ENCODE measurements around the gene NT5C2.
"Not testable (repeated sequence)": the region's sequence is repeated elsewhere in the genome, so short reads cannot be mapped to it uniquely, and the experiment has no call there.

NT5C2 gene

GRCh38 chr10:103191198-103191597 is 1.9 kb downstream of the NT5C2 start:
- Histone ChIP-seq H3K27ac (ENCODE audit: low read depth, low read length) (peak overlapping the region; percentile 94), H3K4me1 (ENCODE audit: control insufficient read depth in 5 of 5, insufficient read depth in 5 of 5, low read length in 5 of 5) (peaks cover 0 to 49% (median 33%) of the 10 kb centered on the region in 5 donors), H3K9ac (ENCODE audit: low read length in 5 of 5) (peak overlapping the region in 2 of 5 donors; percentile 77 to 93), H3K4me3 (ENCODE audit: low read depth in 1 of 5, low read length in 5 of 5) (peak overlapping the region in 3 of 5 donors; percentile 86 to 90 (median 88))
- H3K27me3 ChIP-seq (ENCODE audit: control insufficient read depth in 5 of 5, insufficient read depth in 4 of 5, low read length in 5 of 5); H3K9me3 ChIP-seq (ENCODE audit: control insufficient read depth in 5 of 5, low read length in 5 of 5); H3K36me3 ChIP-seq (ENCODE audit: control insufficient read depth in 5 of 5, insufficient read depth in 5 of 5, low read length in 5 of 5): not testable (repeated sequence)

GRCh38 chr10:103188853-103189252 is 4.2 kb downstream of the NT5C2 start:
- no peaks in the 10 kb centered on the region for H3K27me3 ChIP-seq (ENCODE audit: control insufficient read depth in 5 of 5, insufficient read depth in 4 of 5, low read length in 5 of 5)
- no peak overlapping the region for H3K9ac ChIP-seq (ENCODE audit: low read length in 5 of 5)
- H3K4me1 ChIP-seq (ENCODE audit: control insufficient read depth in 5 of 5, insufficient read depth in 5 of 5, low read length in 5 of 5) = peaks cover 2 to 61% (median 42%) of the 10 kb centered on the region in 5 donors
- peaks cover 0 to 3% (median 0%) of the 10 kb centered on the region in 5 donors for H3K36me3 ChIP-seq (ENCODE audit: control insufficient read depth in 5 of 5, insufficient read depth in 5 of 5, low read length in 5 of 5)
- H3K9me3 ChIP-seq (ENCODE audit: control insufficient read depth in 5 of 5, low read length in 5 of 5) = no peaks in the 10 kb centered on the region
- no peak overlapping the region for H3K4me3 ChIP-seq (ENCODE audit: low read depth in 1 of 5, low read length in 5 of 5)
- H3K27ac ChIP-seq (ENCODE audit: low read depth, low read length) = no peak overlapping the region

- Histone ChIP-seq H3K4me1 (ENCODE audit: control insufficient read depth in 5 of 5, insufficient read depth in 5 of 5, low read length in 5 of 5) (peaks cover 2 to 52% (median 32%) of the 10 kb centered on the region in 5 donors), H3K4me3 (ENCODE audit: low read depth in 1 of 5, low read length in 5 of 5) (no peak overlapping the region), H3K9me3 (ENCODE audit: control insufficient read depth in 5 of 5, low read length in 5 of 5) (no peaks in the 10 kb centered on the region), H3K36me3 (ENCODE audit: control insufficient read depth in 5 of 5, insufficient read depth in 5 of 5, low read length in 5 of 5) (peaks cover 0 to 5% (median 0%) of the 10 kb centered on the region in 5 donors), H3K9ac (ENCODE audit: low read length in 5 of 5) (no peak overlapping the region), H3K27me3 (ENCODE audit: control insufficient read depth in 5 of 5, insufficient read depth in 4 of 5, low read length in 5 of 5) (no peaks in the 10 kb centered on the region), H3K27ac (ENCODE audit: low read depth, low read length) (no peak overlapping the region)
These were observed 6.9 kb downstream of the NT5C2 start for GRCh38 chr10:103186128-103186527.

GRCh38 chr10:103184615-103185014 is 8.5 kb downstream of the NT5C2 start:
- Histone ChIP-seq H3K9me3 (ENCODE audit: control insufficient read depth in 5 of 5, low read length in 5 of 5) (no peaks in the 10 kb centered on the region), H3K4me1 (ENCODE audit: control insufficient read depth in 5 of 5, insufficient read depth in 5 of 5, low read length in 5 of 5) (peaks cover 2 to 45% (median 24%) of the 10 kb centered on the region in 5 donors), H3K4me3 (ENCODE audit: low read depth in 1 of 5, low read length in 5 of 5) (no peak overlapping the region), H3K9ac (ENCODE audit: low read length in 5 of 5) (peak overlapping the region in 2 of 5 donors; percentile 1 to 16), H3K36me3 (ENCODE audit: control insufficient read depth in 5 of 5, insufficient read depth in 5 of 5, low read length in 5 of 5) (peaks cover 6 to 14% (median 9%) of the 10 kb centered on the region in 5 donors), H3K27ac (ENCODE audit: low read depth, low read length) (no peak overlapping the region), H3K27me3 (ENCODE audit: control insufficient read depth in 5 of 5, insufficient read depth in 4 of 5, low read length in 5 of 5) (no peaks in the 10 kb centered on the region)

GRCh38 chr10:103183991-103184451 is 9.1 kb downstream of the NT5C2 start:
- not testable (repeated sequence) for H3K4me3 ChIP-seq (ENCODE audit: low read depth in 1 of 5, low read length in 5 of 5); H3K9me3 ChIP-seq (ENCODE audit: control insufficient read depth in 5 of 5, low read length in 5 of 5); H3K27me3 ChIP-seq (ENCODE audit: control insufficient read depth in 5 of 5, insufficient read depth in 4 of 5, low read length in 5 of 5); H3K27ac ChIP-seq (ENCODE audit: low read depth, low read length)
- peaks cover 2 to 45% (median 24%) of the 10 kb centered on the region in 5 donors for H3K4me1 ChIP-seq (ENCODE audit: control insufficient read depth in 5 of 5, insufficient read depth in 5 of 5, low read length in 5 of 5)
- H3K9ac ChIP-seq (ENCODE audit: low read length in 5 of 5) = peak overlapping the region in 2 of 5 donors; percentile 1 to 16
- H3K36me3 ChIP-seq (ENCODE audit: control insufficient read depth in 5 of 5, insufficient read depth in 5 of 5, low read length in 5 of 5) = peaks cover 6 to 17% (median 10%) of the 10 kb centered on the region in 5 donors

- Histone ChIP-seq H3K9ac (ENCODE audit: low read length in 5 of 5) (no peak overlapping the region), H3K9me3 (ENCODE audit: control insufficient read depth in 5 of 5, low read length in 5 of 5) (no peaks in the 10 kb centered on the region), H3K27ac (ENCODE audit: low read depth, low read length) (no peak overlapping the region), H3K4me3 (ENCODE audit: low read depth in 1 of 5, low read length in 5 of 5) (no peak overlapping the region), H3K4me1 (ENCODE audit: control insufficient read depth in 5 of 5, insufficient read depth in 5 of 5, low read length in 5 of 5) (peaks cover 2 to 37% (median 18%) of the 10 kb centered on the region in 5 donors), H3K27me3 (ENCODE audit: control insufficient read depth in 5 of 5, insufficient read depth in 4 of 5, low read length in 5 of 5) (no peaks in the 10 kb centered on the region), H3K36me3 (ENCODE audit: control insufficient read depth in 5 of 5, insufficient read depth in 5 of 5, low read length in 5 of 5) (peaks cover 9 to 28% (median 15%) of the 10 kb centered on the region in 5 donors)
These were observed 11.8 kb downstream of the NT5C2 start for GRCh38 chr10:103181244-103181643.

- no peaks in the 10 kb centered on the region for H3K9me3 ChIP-seq (ENCODE audit: control insufficient read depth in 5 of 5, low read length in 5 of 5)
- H3K9ac ChIP-seq (ENCODE audit: low read length in 5 of 5) = no peak overlapping the region
- H3K4me3 ChIP-seq (ENCODE audit: low read depth in 1 of 5, low read length in 5 of 5) = no peak overlapping the region
- no peaks in the 10 kb centered on the region for H3K27me3 ChIP-seq (ENCODE audit: control insufficient read depth in 5 of 5, insufficient read depth in 4 of 5, low read length in 5 of 5)
- peaks cover 2 to 33% (median 18%) of the 10 kb centered on the region in 5 donors for H3K4me1 ChIP-seq (ENCODE audit: control insufficient read depth in 5 of 5, insufficient read depth in 5 of 5, low read length in 5 of 5)
- H3K27ac ChIP-seq (ENCODE audit: low read depth, low read length) = no peak overlapping the region
- peaks cover 9 to 35% (median 20%) of the 10 kb centered on the region in 5 donors for H3K36me3 ChIP-seq (ENCODE audit: control insufficient read depth in 5 of 5, insufficient read depth in 5 of 5, low read length in 5 of 5)
These were observed 12.6 kb downstream of the NT5C2 start for GRCh38 chr10:103180491-103180890.

- Histone ChIP-seq H3K9ac (ENCODE audit: low read length in 5 of 5) (no peak overlapping the region), H3K4me3 (ENCODE audit: low read depth in 1 of 5, low read length in 5 of 5) (no peak overlapping the region), H3K9me3 (ENCODE audit: control insufficient read depth in 5 of 5, low read length in 5 of 5) (no peaks in the 10 kb centered on the region), H3K36me3 (ENCODE audit: control insufficient read depth in 5 of 5, insufficient read depth in 5 of 5, low read length in 5 of 5) (peaks cover 13 to 61% (median 41%) of the 10 kb centered on the region in 5 donors), H3K27ac (ENCODE audit: low read depth, low read length) (no peak overlapping the region), H3K27me3 (ENCODE audit: control insufficient read depth in 5 of 5, insufficient read depth in 4 of 5, low read length in 5 of 5) (no peaks in the 10 kb centered on the region), H3K4me1 (ENCODE audit: control insufficient read depth in 5 of 5, insufficient read depth in 5 of 5, low read length in 5 of 5) (peaks cover 0 to 18% (median 2%) of the 10 kb centered on the region in 5 donors)
These were observed 15.9 kb downstream of the NT5C2 start for GRCh38 chr10:103177123-103177522.

- no peaks in the 10 kb centered on the region for H3K9me3 ChIP-seq (ENCODE audit: control insufficient read depth in 5 of 5, low read length in 5 of 5)
- H3K27me3 ChIP-seq (ENCODE audit: control insufficient read depth in 5 of 5, insufficient read depth in 4 of 5, low read length in 5 of 5) = no peaks in the 10 kb centered on the region
- peaks cover 16 to 66% (median 47%) of the 10 kb centered on the region in 5 donors for H3K36me3 ChIP-seq (ENCODE audit: control insufficient read depth in 5 of 5, insufficient read depth in 5 of 5, low read length in 5 of 5)
- no peak overlapping the region for H3K9ac ChIP-seq (ENCODE audit: low read length in 5 of 5)
- peaks cover 0 to 6% (median 0%) of the 10 kb centered on the region in 5 donors for H3K4me1 ChIP-seq (ENCODE audit: control insufficient read depth in 5 of 5, insufficient read depth in 5 of 5, low read length in 5 of 5)
- no peak overlapping the region for H3K4me3 ChIP-seq (ENCODE audit: low read depth in 1 of 5, low read length in 5 of 5)
- no peak overlapping the region for H3K27ac ChIP-seq (ENCODE audit: low read depth, low read length)
These were observed 17.3 kb downstream of the NT5C2 start for GRCh38 chr10:103175580-103176285.

- not testable (repeated sequence) for H3K27me3 ChIP-seq (ENCODE audit: control insufficient read depth in 5 of 5, insufficient read depth in 4 of 5, low read length in 5 of 5); H3K4me3 ChIP-seq (ENCODE audit: low read depth in 1 of 5, low read length in 5 of 5); H3K27ac ChIP-seq (ENCODE audit: low read depth, low read length); H3K4me1 ChIP-seq (ENCODE audit: control insufficient read depth in 5 of 5, insufficient read depth in 5 of 5, low read length in 5 of 5); H3K9ac ChIP-seq (ENCODE audit: low read length in 5 of 5); H3K9me3 ChIP-seq (ENCODE audit: control insufficient read depth in 5 of 5, low read length in 5 of 5)
- peaks cover 10 to 59% (median 42%) of the 10 kb centered on the region in 5 donors for H3K36me3 ChIP-seq (ENCODE audit: control insufficient read depth in 5 of 5, insufficient read depth in 5 of 5, low read length in 5 of 5)
These were observed 18.7 kb downstream of the NT5C2 start for GRCh38 chr10:103174324-103174723.

Data from subcutaneous abdominal adipose tissue (tissue), 5 donors.